NB4 (cell line): Measurements from ENCODE around the gene MYO1A.

Experiments used
- CTCF ChIP-seq: IDR thresholded peaks from one replicate; pipeline ENCODE4 v1.5.1; 2012; ENCODE audit warnings: low read depth, low read length
- MAX ChIP-seq: IDR thresholded peaks from 2 replicates; pipeline ENCODE4 v1.6.1; 2011; ENCODE audit warnings: low read depth, low read length

GRCh38 chr12:56999456-56999855, 50.5 kb downstream of the MYO1A start:
- no peak for TF ChIP-seq CTCF
- no peak for TF ChIP-seq MAX
